Activated CD8-positive, alpha-beta memory T cell treated with anti-CD3 and anti-CD28 coated beads for 1 hour (primary cell): Measurements from ENCODE around the gene TEKT4.
"Not testable (repeated sequence)": the region's sequence is repeated elsewhere in the genome, so short reads cannot be mapped to it uniquely, and the experiment has no call there.

Source experiments
- DNase-seq, 2 donors: peaks; one replicate each; pipeline ENCODE4 v3.0.0-alpha.2; 2020; ENCODE audit warnings: low read depth in 1 of 2; ENCODE audit errors: extremely low read depth in 1 of 2

TEKT4 gene

GRCh38 chr2:94875064-94875819 lies 4.0 kb downstream of the TEKT4 start:
- DNase-seq, result no peak

GRCh38 chr2:94875820-94876522 lies 4.7 kb downstream of the TEKT4 start:
- DNase-seq, result no peak

- no peak for DNase-seq
Measured at GRCh38 chr2:94876523-94876863, 5.3 kb downstream of the TEKT4 start.

DNA sequence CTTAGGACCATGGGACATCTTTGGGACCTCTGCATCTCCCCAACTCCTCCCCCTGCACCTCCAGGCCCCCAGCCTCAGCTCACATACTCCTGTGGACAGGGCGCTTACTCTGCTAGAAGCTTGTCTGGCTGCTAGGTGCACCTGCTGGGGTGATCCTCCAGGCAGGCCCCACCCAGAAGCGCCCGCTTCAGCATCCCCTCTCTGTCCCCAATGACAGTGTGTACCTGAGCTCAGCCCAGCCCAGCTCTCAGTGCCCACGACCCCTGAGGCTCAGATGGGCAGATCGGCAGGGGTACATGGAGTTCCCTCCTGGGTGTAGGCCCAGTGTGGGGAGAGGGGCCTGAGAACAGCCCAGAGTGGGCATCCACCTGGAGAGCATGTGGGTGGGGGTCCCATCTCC lies 5.9 kb downstream of the TEKT4 start:
- DNase-seq, result no peak

GRCh38 chr2:94878575-94878974 lies 7.3 kb downstream of the TEKT4 start:
- not testable (repeated sequence) for DNase-seq

DNA sequence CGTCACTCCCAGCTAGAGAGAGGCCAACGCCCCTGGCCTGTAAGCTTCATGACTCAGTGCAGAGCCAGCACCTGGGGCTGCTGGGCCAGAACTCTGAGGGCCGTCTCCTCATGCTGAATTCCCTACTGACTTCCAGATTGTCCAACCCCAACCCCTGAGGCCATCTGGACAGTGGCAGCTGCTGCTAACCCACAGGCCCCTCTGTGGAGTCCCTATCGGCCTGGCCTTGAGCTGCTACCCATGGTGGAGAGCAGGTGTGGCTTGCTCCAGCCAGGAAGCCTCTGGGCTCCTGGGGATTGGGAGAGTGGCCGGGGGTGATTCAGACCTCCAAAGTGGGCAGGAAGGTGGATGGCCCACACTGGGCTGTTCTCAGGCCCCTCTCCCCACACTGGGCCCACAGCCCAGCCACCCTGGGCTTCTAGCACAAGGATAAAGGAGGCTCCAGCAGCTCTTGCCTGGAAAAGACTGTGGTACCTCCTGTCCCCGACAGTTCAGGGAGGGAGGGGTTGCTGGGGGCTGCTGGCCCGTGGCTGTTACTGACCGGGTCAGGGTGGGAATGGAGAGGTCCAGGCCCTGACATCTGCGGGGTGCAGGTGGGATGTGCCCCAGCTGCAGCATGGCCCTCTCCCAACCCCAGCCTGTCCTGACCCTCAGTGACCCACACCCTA lies 8.2 kb downstream of the TEKT4 start:
- no peak for DNase-seq

DNA sequence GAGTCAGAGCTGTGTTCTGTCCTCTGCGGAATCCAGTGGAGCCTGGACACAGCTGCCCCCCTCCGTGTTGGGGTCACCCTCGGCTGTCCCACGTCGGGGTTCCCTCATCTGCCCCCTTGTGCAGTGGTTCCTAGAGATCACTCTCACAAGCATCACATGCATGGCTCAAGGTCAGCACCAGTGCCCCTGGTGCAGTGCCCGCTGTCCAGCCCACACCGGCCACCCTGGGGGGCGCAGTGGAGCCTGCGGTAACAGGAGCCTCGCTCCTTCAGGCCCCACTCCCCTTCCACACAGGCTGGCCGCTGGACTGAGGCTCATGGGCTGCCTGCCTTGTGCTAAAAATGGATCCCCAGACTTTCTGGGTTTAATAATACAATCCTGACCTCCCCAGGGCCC lies 8.8 kb downstream of the TEKT4 start:
- DNase-seq, result no peak

DNA sequence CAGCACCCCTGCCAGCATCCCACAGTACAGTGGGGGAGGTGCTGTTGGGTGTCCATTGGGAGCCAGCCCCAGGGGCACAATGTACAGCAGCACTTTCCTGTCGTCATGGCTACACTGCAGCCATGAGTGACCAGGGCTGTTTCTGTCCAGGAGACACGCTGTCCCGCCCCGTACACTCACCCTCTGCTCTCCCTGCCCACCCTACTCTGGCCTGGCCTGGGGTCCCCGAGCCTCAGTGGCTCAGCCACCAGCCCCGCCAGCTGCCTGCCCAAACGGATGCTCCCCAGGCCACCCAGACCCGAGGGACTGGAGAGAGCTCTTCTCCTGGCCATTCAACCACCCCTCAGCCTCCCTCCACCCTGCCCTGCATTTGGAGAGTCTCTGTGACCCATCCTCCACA lies 9.3 kb downstream of the TEKT4 start:
- no peak for DNase-seq

DNA sequence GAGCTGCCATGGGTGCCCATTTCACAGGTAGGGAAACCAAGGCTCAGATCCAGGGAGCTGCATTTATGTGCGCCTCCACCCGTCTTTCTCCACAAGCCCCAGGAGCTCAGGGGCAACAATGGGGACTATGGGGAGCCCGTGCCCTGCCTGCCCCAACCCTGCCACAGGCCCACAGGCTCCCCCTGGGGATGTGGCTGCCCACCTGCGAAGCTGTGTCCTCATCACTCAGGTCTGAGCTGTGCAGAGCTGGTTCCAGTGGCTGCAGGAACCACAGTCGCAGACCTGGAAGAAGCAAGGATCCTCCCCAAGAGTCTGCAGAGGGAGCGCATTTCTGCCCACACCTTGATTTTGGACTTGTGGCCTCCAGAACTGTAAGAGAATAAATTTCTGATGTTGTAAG lies 9.8 kb downstream of the TEKT4 start:
- DNase-seq, result no peak

DNA sequence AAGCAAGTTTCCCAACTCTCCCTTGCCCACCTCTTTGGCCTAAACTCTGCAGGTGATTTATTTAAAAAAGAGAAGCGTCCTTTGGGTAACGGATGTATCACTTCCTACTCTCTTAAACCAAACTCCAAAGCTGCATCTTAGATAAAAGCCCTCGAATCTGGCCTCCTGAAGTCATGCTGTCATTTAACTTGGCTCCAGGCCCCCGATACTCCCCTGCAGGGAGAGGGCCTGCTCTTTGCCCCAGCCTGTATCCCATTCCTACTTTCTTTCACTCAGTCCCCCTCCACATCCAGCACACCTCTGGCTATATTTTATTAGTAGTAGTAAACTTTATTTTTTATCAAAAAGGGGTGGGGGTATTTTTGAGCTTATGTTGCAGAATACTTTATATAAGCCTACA lies 19.0 kb downstream of the TEKT4 start:
- DNase-seq, result no peak

DNA sequence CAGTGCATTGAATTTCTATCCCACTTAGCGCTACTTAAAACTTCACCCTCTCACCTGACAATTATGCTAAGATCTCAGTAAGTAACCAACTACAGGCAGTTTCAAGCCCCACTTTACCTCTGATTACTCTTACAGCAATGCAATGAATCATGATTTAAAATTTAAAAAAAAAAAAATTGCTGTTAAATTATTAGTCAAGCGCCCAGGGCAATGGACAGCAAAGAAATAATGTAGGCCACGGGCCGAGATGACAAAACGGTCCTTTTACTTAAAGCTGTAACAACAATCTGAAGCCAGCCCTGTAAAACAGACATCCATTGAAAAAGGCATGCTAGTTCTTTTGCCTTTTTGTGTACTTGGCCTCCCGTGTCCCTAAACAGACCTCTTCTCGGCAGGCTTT lies 24.0 kb downstream of the TEKT4 start:
- not testable (repeated sequence) for DNase-seq

DNA sequence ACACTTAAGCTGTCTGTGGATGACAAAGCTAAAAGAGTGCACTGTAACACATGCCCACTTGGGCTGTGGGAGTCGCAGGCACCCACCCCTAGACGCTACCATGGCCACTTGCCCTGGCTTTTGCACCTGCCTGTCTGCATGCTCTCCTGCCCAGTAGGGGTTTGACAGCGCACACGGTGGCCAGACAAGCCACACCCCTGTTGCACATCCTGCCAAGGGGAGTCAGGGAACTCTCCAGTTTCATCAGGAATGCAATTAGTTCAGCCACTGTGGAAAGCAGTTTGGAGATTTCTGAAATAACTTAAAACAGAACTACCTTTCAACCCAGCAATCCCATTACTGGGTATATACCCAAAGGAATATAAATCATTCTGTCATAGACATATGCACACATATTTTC lies 35.7 kb downstream of the TEKT4 start:
- not testable (repeated sequence) for DNase-seq

DNA sequence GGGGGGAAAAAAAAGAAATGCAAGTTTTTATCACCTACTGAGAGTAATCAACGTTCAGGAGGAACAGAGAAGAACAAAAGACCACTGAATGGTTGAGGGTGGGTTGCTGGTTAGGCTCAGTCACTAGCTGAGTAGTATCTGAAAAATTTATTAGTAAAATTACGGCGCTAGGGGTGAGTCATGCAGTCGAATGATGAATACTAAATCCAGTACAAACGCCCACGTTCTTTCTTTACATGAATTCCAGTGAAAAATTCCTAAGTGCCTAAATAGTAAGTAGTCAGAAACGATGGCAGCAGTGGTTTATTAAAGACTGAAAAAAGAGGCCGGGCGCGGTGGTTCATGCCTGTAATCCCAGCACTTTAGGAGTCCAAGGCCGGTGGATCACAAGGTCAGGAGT lies 52.0 kb downstream of the TEKT4 start:
- no peak for DNase-seq

DNA sequence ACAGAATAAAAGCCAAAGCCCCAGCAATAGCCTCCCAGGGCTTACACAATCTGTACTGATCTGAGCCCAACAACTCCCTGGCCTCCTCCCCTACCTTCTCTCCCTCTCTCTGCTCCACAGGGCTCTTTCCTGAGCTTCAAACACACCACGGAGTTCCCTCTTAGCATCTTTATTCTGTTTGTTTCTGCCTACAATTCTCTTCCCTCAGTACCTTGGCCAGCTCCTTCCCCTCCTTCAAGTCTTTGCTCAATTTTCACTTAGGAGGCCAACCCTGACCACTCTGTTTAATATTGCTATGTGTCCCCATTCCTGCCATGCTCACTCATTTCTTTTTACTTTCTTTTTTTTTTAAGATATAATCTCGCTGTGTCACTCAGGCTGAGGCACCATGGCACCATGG lies 53.8 kb downstream of the TEKT4 start:
- not testable (repeated sequence) for DNase-seq
